Caco-2 (cell line): Measurements from ENCODE around the gene NBPF1. TPM values are rescaled to one million over a fixed set of nuclear protein-coding genes. Genes with fewer than 3 reads are reported as not detected.
"Not testable (repeated sequence)": the region's sequence is repeated elsewhere in the genome, so short reads cannot be mapped to it uniquely, and the experiment has no call there.

Experiments used
- BruUV-seq: library from RNA; stranded (reverse); fragments of 400-500 nt; replicated peaks from 2 replicates; lab custom pipeline; 2021; lab: Mats Ljungman, UMichigan
- CTCF ChIA-PET: fragments of 300-600 bp; sonication (Branson Sonifier 250); formaldehyde crosslinking; loops from one replicate; lab custom pipeline; 2022; ENCODE audit warnings: antibody characterized with exemption; lab: Charles Lee
- POLR2A ChIA-PET: fragments of 300-600 bp; sonication (Branson Sonifier 250); formaldehyde crosslinking; loops from one replicate; lab custom pipeline; 2022; ENCODE audit warnings: antibody characterized with exemption; lab: Charles Lee
- DNase-seq, 2 experiments: peaks; one replicate each; pipeline versions ENCODE4 v3.0.0 to v3.0.0-alpha.2; 2020 to 2022
- H3K27me3 ChIP-seq: replicated peaks from 2 replicates; pipeline ENCODE4 v1.6.0; 2011; ENCODE audit warnings: low read length; ENCODE audit not compliant: control insufficient read depth, insufficient read depth
- H3K36me3 ChIP-seq: 2 replicates; pipeline ENCODE4 v1.5.1; 2011; ENCODE audit warnings: low read length; ENCODE audit not compliant: control insufficient read depth, insufficient read depth
- H3K4me1 ChIP-seq: fragments of 250-450 bp; sonication (Bioruptor Pico); 2 replicates; pipeline ENCODE4 v1.5.1; 2020; ENCODE audit warnings: mild to moderate bottlenecking
- H3K4me3 ChIP-seq: 2 replicates; pipeline ENCODE4 v1.5.1; 2011; ENCODE audit warnings: low read depth, mild to moderate bottlenecking, control low read depth, low read length
- H3K9me3 ChIP-seq: fragments of 250-450 bp; sonication (Bioruptor Pico); 2 replicates; pipeline ENCODE4 v1.5.1; 2020; ENCODE audit warnings: mild to moderate bottlenecking, moderate library complexity
- H3K27ac Mint-ChIP-seq: one replicate; pipeline ENCODE4 v1.8.0; 2022; ENCODE audit warnings: mixed read lengths; ENCODE audit not compliant: unreplicated experiment
- H3K27me3 Mint-ChIP-seq: one replicate; pipeline ENCODE4 v1.8.0; 2022; ENCODE audit warnings: mixed read lengths; ENCODE audit not compliant: insufficient read depth, unreplicated experiment
- H3K36me3 Mint-ChIP-seq: one replicate; pipeline ENCODE4 v1.8.0; 2022; ENCODE audit warnings: mild to moderate bottlenecking, mixed read lengths; ENCODE audit not compliant: insufficient read depth, unreplicated experiment
- H3K4me1 Mint-ChIP-seq: one replicate; pipeline ENCODE4 v1.8.0; 2022; ENCODE audit warnings: low read depth, mixed read lengths; ENCODE audit not compliant: unreplicated experiment
- H3K4me3 Mint-ChIP-seq: one replicate; pipeline ENCODE4 v1.8.0; 2022; ENCODE audit warnings: mild to moderate bottlenecking, moderate library complexity, mixed read lengths; ENCODE audit not compliant: unreplicated experiment
- H3K9me3 Mint-ChIP-seq: one replicate; pipeline ENCODE4 v1.8.0; 2022; ENCODE audit warnings: mixed read lengths; ENCODE audit not compliant: unreplicated experiment
- intact Hi-C: fragments of 100-400 bp; cut with micrococcal nuclease; formaldehyde crosslinking; loops from one replicate; pipeline ENCODE4 v1.10.0; 2022; ENCODE audit not compliant: unreplicated experiment
- total RNA-seq: library from RNA; stranded (reverse); gene quantifications from 2 replicates; pipeline ENCODE4 v1.2.3, GENCODE V29; 2022
- TF ChIP-seq, protein P1 (sequence below), 2 experiments: fragments of 200-600 bp in 1 of 2; IDR thresholded peaks; 1 replicate in 1 of 2; 2 replicates in 1 of 2; pipeline versions ENCODE4 v1.5.1 to v1.8.0; 2011 to 2022; ENCODE audit warnings: antibody characterized with exemption in 1 of 2, control low read depth in 1 of 2, inconsistent platforms in 1 of 2, low read depth in 1 of 2, low read length in 1 of 2, mild to moderate bottlenecking in 1 of 2, moderate library complexity in 1 of 2; ENCODE audit not compliant: insufficient read depth in 1 of 2, severe bottlenecking in 1 of 2, unreplicated experiment in 1 of 2

NBPF1 gene
- total RNA-seq, 1 experiment from 2014 or later = 59.3 TPM

DNA sequence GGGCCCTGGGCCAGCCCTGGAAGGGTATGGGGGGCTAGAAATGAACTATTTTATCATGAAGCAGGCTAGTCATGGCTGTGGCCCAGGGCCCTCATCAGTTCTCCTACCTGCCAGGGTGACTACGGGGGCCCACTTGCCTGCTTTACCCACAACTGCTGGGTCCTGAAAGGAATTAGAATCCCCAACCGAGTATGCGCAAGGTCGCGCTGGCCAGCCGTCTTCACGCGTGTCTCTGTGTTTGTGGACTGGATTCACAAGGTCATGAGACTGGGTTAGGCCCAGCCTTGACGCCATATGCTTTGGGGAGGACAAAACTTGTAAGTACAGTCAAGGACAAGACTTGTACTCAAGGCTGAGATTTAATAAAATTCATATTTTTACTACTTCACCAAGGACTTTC, 36.6 kb upstream of the NBPF1 start:
- H3K27me3 Mint-ChIP-seq, H3K4me1 ChIP-seq, H3K27ac Mint-ChIP-seq, H3K4me3 ChIP-seq, H3K36me3 Mint-ChIP-seq, intact Hi-C loops, H3K4me3 Mint-ChIP-seq, H3K36me3 ChIP-seq, H3K9me3 ChIP-seq, H3K9me3 Mint-ChIP-seq, H3K4me1 Mint-ChIP-seq, H3K27me3 ChIP-seq, DNase-seq, POLR2A ChIA-PET, BruUV-seq, CTCF ChIA-PET: not testable (repeated sequence)

GRCh38 chr1:16649390-16649789, 36.0 kb upstream of the NBPF1 start:
- H3K27ac Mint-ChIP-seq, H3K27me3 ChIP-seq, H3K36me3 ChIP-seq, H3K27me3 Mint-ChIP-seq, H3K4me1 Mint-ChIP-seq, H3K36me3 Mint-ChIP-seq, H3K4me3 Mint-ChIP-seq, CTCF ChIA-PET, intact Hi-C loops, BruUV-seq, POLR2A ChIA-PET, H3K9me3 ChIP-seq, H3K9me3 Mint-ChIP-seq, H3K4me3 ChIP-seq: not testable (repeated sequence)
- TF ChIP-seq, protein P1, sequence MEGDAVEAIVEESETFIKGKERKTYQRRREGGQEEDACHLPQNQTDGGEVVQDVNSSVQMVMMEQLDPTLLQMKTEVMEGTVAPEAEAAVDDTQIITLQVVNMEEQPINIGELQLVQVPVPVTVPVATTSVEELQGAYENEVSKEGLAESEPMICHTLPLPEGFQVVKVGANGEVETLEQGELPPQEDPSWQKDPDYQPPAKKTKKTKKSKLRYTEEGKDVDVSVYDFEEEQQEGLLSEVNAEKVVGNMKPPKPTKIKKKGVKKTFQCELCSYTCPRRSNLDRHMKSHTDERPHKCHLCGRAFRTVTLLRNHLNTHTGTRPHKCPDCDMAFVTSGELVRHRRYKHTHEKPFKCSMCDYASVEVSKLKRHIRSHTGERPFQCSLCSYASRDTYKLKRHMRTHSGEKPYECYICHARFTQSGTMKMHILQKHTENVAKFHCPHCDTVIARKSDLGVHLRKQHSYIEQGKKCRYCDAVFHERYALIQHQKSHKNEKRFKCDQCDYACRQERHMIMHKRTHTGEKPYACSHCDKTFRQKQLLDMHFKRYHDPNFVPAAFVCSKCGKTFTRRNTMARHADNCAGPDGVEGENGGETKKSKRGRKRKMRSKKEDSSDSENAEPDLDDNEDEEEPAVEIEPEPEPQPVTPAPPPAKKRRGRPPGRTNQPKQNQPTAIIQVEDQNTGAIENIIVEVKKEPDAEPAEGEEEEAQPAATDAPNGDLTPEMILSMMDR (IDR thresholded peaks at IDR 0.05; ENCODE audit: insufficient read depth in 1 of 2, low read depth in 1 of 2, low read length in 1 of 2, severe bottlenecking in 1 of 2, unreplicated experiment in 1 of 2) = peak in 1 of 2 experiments; percentile 9
- peaks cover 11% of the 10 kb centered on the region for H3K4me1 ChIP-seq
- peak in 1 of 2 experiments; percentile 44 for DNase-seq

DNA sequence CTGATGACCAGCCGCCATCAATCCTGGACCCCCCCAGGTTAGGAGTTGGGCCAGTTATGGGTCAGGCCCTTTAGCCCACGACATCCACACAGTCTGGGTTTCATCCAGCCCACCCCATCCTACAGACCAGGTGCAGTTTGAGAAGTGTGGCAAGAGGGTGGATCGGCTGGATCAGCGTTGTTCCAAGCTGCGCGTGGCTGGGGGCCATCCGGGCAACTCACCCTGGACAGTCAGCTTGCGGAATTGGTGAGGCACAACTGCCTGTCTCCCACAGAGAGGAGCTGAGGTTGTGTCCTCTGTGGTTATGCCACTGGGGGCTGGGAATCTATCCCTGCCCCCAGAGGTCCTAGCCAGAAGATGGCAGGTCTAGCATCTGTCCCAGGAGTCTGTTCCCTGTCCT, 35.4 kb upstream of the NBPF1 start:
- H3K27me3 ChIP-seq, CTCF ChIA-PET, H3K36me3 ChIP-seq, DNase-seq, H3K36me3 Mint-ChIP-seq, H3K27ac Mint-ChIP-seq, H3K9me3 ChIP-seq, H3K27me3 Mint-ChIP-seq, H3K4me3 Mint-ChIP-seq, H3K4me1 Mint-ChIP-seq, H3K9me3 Mint-ChIP-seq, POLR2A ChIA-PET, BruUV-seq, intact Hi-C loops, H3K4me3 ChIP-seq: not testable (repeated sequence)
- H3K4me1 ChIP-seq = peaks cover 11% of the 10 kb centered on the region

- H3K27me3 Mint-ChIP-seq, H3K4me1 Mint-ChIP-seq, intact Hi-C loops, H3K27ac Mint-ChIP-seq, H3K36me3 ChIP-seq, POLR2A ChIA-PET, H3K9me3 ChIP-seq, BruUV-seq, H3K4me3 Mint-ChIP-seq, H3K9me3 Mint-ChIP-seq, CTCF ChIA-PET, DNase-seq, H3K4me3 ChIP-seq, H3K27me3 ChIP-seq, H3K36me3 Mint-ChIP-seq: not testable (repeated sequence)
- H3K4me1 ChIP-seq = peaks cover 11% of the 10 kb centered on the region
Observed at GRCh38 chr1:16648250-16648649, 34.9 kb upstream of the NBPF1 start.

- BruUV-seq, H3K27me3 Mint-ChIP-seq, H3K4me1 Mint-ChIP-seq, H3K4me3 ChIP-seq, DNase-seq, H3K27ac Mint-ChIP-seq, POLR2A ChIA-PET, H3K36me3 Mint-ChIP-seq, H3K9me3 ChIP-seq, intact Hi-C loops, H3K4me3 Mint-ChIP-seq, H3K36me3 ChIP-seq, H3K27me3 ChIP-seq, H3K9me3 Mint-ChIP-seq, CTCF ChIA-PET: not testable (repeated sequence)
- peaks cover 11% of the 10 kb centered on the region for H3K4me1 ChIP-seq
Observed at GRCh38 chr1:16647179-16648176, 34.1 kb upstream of the NBPF1 start.

DNA sequence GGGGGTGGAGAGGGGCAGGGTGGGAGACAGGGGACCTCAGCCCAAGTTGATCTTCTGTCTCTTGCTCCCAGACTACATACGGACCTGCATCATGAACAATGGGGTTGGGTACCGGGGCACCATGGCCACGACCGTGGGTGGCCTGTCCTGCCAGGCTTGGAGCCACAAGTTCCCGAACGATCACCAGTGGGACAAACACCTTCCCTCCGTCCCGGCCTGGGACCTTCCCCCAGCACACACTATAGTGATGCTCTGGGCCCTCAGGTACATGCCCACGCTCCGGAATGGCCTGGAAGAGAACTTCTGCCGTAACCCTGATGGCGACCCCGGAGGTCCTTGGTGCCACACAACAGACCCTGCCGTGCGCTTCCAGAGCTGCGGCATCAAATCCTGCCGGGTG, 33.4 kb upstream of the NBPF1 start:
- H3K27me3 ChIP-seq, BruUV-seq, H3K36me3 Mint-ChIP-seq, CTCF ChIA-PET, H3K9me3 Mint-ChIP-seq, H3K27ac Mint-ChIP-seq, H3K9me3 ChIP-seq, H3K4me1 Mint-ChIP-seq, DNase-seq, H3K36me3 ChIP-seq, H3K27me3 Mint-ChIP-seq, intact Hi-C loops, H3K4me3 Mint-ChIP-seq, H3K4me3 ChIP-seq, POLR2A ChIA-PET: not testable (repeated sequence)
- H3K4me1 ChIP-seq = peaks cover 11% of the 10 kb centered on the region
